ENCODE measurements around the gene OR52I1.

GRCh38 chr11:4641501-4641900 lies 47.7 kb downstream of the OR52I1 start:
- TF ChIP-seq CTCF (IDR thresholded peaks at IDR 0.05; ENCODE audit: low read length), result no peak
- no peak for TF ChIP-seq EZH2phosphoT487 (IDR thresholded peaks at IDR 0.05; ENCODE audit: low read length)
- no peak for TF ChIP-seq EZH2 (optimal IDR thresholded peaks at IDR 0.05; ENCODE audit: low read depth, low read length)
